ENCODE data around the gene GNA15.

The GNA15 gene

GRCh38 chr19:3121821-3122511, 13.9 kb upstream of the GNA15 start:
- DNase-seq: no peak

- no peak for DNase-seq
Measured at GRCh38 chr19:3122512-3122870, 13.3 kb upstream of the GNA15 start.

DNA sequence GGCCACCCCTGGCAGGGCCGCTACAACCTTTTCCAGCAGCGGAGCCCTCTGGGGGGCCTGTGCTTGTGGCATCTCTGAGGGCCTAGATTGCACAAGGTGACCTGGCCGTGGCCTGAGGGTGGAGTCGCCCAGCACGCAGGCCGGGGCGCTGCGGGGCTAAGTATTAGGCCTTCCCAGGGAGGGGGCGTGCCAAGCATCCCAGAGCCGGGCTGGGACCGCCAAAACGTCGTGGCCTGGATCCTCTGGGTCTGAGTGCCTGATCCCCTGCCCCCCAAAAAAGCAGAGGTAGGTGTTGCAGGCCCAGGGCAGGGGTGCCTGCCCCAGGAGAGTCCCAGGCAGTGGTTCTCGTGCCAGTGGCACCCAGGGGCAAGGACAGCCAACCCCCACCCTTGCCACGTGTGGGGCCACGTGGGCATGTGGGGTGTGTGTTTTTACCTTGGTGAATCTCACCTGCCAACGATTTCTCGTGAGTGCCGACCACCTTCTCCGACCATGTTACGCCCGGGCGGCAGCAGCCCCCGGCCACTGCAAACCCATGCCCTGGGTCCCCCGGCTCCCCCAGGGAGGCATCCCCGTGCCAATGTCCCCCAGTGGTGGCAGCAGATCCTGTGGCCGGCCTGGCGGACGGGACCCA, 12.6 kb upstream of the GNA15 start:
- DNase-seq: no peak

- DNase-seq: no peak
Measured at GRCh38 chr19:3123956-3124355, 11.9 kb upstream of the GNA15 start.

- no peak for DNase-seq
Measured at GRCh38 chr19:3124630-3125029, 11.2 kb upstream of the GNA15 start.

DNA sequence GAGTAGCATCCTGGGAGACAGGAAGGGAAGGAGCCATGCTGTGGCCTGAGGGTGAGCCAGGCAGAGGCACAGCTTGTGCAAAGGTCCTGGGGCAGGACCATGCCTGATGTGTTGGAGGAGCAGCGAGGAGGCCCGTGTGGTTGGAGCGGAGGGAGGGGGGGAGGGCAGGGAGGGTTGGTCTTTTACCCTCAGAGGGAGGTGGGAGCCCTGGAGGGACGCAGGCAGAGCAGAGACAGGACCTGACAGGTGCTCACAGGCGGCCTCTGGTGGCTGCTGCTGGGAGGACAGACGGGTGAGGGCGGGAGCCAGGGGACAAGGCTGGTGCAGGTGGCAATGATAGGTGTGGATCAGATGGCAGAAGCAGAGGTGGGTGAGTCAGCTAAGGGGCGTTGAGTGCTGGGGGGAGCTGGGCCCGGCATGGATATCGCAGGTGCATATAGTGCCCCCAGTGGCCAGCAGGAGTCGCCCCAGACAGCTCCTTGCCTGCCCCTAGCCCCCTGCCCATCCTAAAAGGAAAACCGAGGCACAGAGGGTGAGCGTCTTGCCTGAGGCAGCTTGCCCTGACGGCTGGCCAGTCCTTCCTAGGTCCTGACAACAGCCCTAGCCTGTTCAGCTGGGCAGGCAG, 9.8 kb upstream of the GNA15 start:
- peak; percentile 92 for DNase-seq

DNA sequence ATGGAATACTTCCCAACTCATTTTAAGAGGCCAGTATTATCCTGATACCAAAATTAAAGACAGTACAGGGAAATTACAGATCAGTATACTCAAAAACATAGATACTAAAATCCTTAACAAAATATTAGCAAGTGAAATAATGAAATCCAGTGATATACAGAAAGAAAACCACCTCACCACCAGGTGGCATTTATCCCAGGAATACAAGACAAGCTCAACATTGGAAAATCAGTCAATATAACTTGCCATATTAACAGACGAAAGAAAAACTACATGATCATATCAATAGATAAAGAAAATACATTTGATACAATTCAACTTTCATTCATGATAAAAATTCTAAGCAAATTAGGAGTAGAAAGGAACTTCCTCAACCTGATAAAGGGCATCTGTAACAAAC, 6.7 kb upstream of the GNA15 start:
- DNase-seq: no peak

GRCh38 chr19:3131168-3131567, 4.7 kb upstream of the GNA15 start:
- no peak for DNase-seq

- peak; percentile 90 for DNase-seq
Measured at GRCh38 chr19:3132971-3133792, 2.7 kb upstream of the GNA15 start.

- no peak for DNase-seq
Measured at GRCh38 chr19:3133793-3134116, 2.1 kb upstream of the GNA15 start.

GRCh38 chr19:3136684-3137055, 837 bp downstream of the GNA15 start:
- no peak for DNase-seq

GRCh38 chr19:3137119-3137518, 1.3 kb downstream of the GNA15 start:
- no peak for DNase-seq

GRCh38 chr19:3138268-3138667, 2.4 kb downstream of the GNA15 start:
- DNase-seq: no peak

DNA sequence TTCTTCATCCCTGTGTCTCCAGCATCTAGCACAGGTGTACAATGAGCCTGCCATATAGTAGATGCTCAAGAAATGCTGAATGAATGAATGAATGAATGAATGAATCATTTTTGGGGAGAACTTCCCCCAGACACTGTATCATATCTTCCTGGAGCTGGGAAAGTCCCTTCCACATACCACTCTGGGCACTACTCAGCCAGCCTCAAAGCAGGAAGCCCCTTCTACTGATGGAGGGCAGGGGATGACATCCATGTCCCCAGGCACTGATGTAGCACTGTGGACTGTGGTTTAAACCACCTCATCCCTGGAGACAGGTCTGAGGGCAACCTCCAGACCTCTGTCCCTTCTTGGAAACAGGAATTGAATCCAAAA, 4.8 kb downstream of the GNA15 start:
- no peak for DNase-seq

DNA sequence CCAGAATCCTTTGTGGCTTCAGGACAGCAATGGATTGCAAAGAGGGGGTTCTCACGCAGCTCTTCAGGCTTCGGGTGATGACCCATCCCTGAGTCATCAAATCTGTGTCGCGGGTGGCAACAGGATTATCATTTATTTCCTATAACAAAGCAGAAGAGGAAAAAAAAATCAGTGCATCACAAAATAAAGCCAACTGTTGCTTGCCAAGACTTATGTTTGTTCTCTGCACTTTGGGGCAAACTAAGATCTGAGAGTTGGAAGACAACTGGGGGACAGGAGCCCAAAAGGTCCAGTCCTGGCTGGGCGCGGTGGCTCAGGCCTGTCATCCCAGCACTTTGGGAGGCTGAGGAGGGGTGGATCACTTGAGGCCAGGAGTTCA, 6.4 kb downstream of the GNA15 start:
- DNase-seq: peak; percentile 67

DNA sequence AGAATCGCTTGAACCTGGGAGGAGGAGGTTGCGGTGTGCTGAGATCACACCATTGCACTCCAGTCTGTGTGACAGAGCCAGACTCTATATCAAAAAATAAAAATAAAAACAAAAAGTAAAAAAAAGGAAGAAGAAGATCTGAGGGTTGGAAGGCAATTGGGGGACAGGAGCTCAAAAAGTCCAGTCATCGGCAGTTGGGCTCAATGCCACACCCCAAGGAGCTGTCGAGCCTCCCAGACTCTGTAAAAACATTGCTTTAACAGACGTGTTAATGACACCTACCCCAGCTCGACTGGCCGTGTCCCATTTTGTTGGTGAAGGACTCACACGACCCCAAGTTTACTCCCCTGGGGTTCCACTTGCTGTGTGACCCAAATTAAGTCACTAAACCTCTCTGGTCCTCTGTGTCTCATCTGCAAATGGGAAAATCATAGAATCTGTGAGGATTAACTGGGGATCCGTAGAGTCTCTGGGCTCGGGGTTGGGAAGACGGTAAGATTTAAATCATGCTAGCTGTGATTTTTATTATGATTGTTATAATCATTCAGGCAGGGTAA, 7.0 kb downstream of the GNA15 start:
- no peak for DNase-seq

DNA sequence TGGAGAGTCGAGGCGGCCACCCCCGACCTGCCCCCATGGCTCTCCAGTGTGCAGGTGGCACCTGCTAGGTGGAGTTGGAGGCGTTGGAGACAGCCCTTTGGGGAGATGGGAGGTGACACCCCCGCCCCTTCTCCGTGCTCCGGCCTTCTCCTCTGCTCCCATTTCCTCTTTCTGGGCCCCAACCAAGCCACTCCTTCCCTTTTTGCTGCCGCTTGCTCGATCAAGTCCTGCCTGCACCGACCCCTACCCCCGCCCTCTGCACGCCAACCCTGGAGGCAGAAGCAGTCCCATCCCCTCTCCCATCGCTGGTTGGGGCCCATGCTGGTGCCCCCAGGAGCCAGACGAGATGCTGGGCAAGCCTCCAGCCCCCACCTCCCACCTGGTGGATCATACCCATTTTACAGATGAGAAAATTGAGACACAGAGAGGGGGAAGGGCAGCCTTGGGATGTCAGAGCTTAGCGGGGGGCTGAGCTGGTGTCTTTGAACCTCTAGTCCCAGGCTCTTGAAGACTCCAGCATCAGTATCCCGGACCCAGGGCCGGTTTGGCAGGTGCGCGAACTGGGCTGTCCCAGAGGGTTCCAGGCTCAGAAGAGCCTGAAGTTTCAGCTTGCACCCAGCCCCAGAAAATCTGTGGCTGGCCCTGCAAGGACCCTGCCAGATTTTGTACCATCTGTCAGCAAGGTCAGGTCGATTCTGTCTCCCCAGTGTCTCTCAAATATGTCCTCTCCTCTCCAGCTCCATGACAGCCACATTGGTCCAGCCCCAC, 10.3 kb downstream of the GNA15 start:
- no peak for DNase-seq

GRCh38 chr19:3146677-3147100, 10.9 kb downstream of the GNA15 start:
- DNase-seq: peak; percentile 90

GRCh38 chr19:3148503-3148902, 12.7 kb downstream of the GNA15 start:
- DNase-seq: no peak

DNA sequence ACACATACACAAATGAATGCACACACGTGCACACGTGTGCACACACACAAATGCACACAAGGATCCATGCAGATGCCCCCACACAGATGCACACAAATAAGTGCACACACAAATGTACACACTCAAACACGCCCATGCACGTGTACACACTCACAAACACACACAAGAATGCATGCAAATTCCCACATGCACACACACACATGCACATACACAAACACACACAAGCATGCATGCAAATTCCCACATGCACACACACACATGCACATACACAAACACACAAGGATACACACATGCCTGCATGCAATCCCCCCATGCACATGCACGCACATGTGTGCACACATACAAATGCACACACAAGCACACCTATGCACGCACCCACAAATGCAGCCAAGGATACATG, 13.3 kb downstream of the GNA15 start:
- no peak for DNase-seq

DNA sequence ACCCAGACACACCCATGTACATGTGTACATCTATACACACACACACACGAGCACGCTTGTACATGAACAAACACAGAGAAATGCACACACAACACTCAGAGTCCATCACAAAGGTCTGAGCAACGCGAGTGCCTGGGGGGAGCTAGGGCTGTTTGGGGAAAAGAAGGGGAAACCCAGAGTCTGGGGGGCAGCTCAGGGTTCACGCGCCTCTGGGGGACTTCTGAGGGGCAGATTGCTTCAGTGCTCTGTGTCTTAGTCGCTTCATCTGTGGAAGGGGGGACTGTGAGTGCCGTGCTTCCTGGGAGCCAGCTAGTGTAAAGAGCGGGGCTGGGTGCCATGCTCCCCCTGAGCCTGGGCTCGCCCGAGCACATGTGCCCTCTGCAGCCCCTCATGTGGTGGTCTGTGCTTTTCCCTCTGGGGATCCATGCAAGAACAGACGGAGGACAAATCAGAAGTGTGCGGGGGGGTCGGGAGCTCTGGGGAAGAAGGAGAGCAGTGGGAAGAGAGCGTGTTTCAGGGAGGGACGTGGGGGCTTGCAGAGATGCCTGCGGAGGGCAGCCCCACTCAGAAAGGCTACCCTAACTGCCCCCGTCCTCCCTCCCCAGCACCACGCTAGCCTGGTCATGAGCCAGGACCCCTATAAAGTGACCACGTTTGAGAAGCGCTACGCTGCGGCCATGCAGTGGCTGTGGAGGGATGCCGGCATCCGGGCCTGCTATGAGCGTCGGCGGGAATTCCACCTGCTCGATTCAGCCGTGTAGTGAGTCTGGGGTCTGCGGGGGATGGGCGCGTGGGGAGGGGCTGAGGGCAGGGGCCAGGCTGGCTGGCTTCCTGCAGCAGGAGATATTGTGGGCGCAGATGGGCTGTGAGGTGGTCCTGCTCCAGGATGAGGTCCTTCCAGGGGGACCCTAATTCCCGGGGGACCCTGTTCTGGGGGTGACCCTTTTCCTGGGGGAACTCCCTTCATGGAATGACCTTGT, 14.0 kb downstream of the GNA15 start:
- DNase-seq: no peak
